PFSK-1 (cell line): Measurements from ENCODE around the gene MAGI2.

Experiments
- POLR2AphosphoS5 ChIP-seq: IDR thresholded peaks from 2 replicates; pipeline ENCODE4 v1.6.1; 2012; ENCODE audit warnings: low read depth, mild to moderate bottlenecking, control low read depth, low read length, moderate library complexity
- SIN3A ChIP-seq: IDR thresholded peaks from 2 replicates; pipeline ENCODE4 v1.6.1; 2012; ENCODE audit warnings: mild to moderate bottlenecking, low read length, moderate library complexity, borderline replicate concordance; ENCODE audit not compliant: insufficient read depth
- TF ChIP-seq, protein P1 (sequence below), 2 experiments: IDR thresholded peaks; 2 replicates each; pipeline versions ENCODE4 v1.6.1 to v1.8.0; 2011 to 2012; ENCODE audit warnings: low read depth in 2 of 2, low read length in 2 of 2, control low read depth in 1 of 2, inconsistent platforms in 1 of 2, mild to moderate bottlenecking in 1 of 2, moderate library complexity in 1 of 2; ENCODE audit not compliant: insufficient read depth in 1 of 2

DNA sequence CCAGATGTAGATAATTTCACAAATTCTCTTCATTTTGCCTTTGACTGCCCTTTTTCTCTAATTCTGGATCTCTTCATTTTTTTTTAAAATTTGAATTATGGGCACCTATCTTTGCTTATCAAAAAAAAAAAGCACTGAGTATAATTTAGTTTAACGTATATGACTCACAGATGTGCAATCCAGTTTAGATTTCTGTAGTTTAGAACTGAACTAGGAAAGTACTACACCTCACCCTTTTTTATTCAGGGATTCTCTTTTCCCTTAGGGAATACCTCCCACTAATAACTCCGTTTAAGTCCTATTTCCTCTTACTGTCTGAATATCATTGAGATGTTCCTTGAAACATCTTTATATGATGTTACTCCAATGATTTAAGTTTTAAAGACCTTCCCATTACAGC lies 665.0 kb downstream of the MAGI2 start:
- TF ChIP-seq POLR2AphosphoS5 (no peak), SIN3A (no peak)
- TF ChIP-seq, protein P1, sequence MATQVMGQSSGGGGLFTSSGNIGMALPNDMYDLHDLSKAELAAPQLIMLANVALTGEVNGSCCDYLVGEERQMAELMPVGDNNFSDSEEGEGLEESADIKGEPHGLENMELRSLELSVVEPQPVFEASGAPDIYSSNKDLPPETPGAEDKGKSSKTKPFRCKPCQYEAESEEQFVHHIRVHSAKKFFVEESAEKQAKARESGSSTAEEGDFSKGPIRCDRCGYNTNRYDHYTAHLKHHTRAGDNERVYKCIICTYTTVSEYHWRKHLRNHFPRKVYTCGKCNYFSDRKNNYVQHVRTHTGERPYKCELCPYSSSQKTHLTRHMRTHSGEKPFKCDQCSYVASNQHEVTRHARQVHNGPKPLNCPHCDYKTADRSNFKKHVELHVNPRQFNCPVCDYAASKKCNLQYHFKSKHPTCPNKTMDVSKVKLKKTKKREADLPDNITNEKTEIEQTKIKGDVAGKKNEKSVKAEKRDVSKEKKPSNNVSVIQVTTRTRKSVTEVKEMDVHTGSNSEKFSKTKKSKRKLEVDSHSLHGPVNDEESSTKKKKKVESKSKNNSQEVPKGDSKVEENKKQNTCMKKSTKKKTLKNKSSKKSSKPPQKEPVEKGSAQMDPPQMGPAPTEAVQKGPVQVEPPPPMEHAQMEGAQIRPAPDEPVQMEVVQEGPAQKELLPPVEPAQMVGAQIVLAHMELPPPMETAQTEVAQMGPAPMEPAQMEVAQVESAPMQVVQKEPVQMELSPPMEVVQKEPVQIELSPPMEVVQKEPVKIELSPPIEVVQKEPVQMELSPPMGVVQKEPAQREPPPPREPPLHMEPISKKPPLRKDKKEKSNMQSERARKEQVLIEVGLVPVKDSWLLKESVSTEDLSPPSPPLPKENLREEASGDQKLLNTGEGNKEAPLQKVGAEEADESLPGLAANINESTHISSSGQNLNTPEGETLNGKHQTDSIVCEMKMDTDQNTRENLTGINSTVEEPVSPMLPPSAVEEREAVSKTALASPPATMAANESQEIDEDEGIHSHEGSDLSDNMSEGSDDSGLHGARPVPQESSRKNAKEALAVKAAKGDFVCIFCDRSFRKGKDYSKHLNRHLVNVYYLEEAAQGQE (IDR thresholded peaks at IDR 0.05; ENCODE audit: insufficient read depth in 1 of 2, low read depth in 2 of 2, low read length in 2 of 2) = no peak
